ENCODE data around the gene TNFRSF4.
"Not testable (repeated sequence)": the region's sequence is repeated elsewhere in the genome, so short reads cannot be mapped to it uniquely, and the experiment has no call there.

Gene TNFRSF4

DNA sequence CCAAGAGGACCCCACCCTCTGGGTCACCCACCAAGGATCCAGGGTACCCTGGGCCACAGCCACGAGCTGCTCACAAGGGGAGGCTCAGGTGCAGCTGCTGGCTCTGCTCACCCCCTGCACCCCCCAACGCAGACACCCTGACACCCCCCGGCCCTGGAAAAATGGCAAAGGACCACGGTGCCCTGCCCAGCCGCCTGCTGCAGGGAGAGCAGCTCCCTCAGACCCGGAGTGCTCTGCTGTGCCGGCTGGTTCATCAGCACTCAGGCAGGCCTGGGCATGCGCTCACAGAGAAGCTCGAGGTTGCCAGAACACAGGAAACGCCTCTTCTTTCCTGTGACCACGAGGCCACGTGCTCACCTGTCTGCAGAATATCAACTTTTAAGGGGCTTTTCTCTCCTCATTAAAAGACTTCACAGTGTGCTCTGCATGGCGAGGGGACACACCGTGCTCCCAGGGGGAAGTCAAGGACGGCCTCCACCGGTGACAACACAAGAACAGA is 36.9 kb upstream of the TNFRSF4 start:
- no peak overlapping the region for H3K4me3 ChIP-seq (ENCODE audit: low read length)
- no peak for TF ChIP-seq ZNF274 (IDR thresholded peaks at IDR 0.05; ENCODE audit: low read depth, low read length)

GRCh38 chr1:1248009-1248913 is 34.3 kb upstream of the TNFRSF4 start:
- not testable (repeated sequence) for H3K4me3 ChIP-seq (ENCODE audit: low read length)

GRCh38 chr1:1247341-1247913 is 33.5 kb upstream of the TNFRSF4 start:
- no peak overlapping the region for H3K4me3 ChIP-seq (ENCODE audit: low read length)
- no peak for TF ChIP-seq ZNF274 (IDR thresholded peaks at IDR 0.05; ENCODE audit: low read depth, low read length)

GRCh38 chr1:1246577-1247340 is 32.8 kb upstream of the TNFRSF4 start, which contains the start of gene C1QTNF12:
Gene C1QTNF12, minus strand, starts transcription at chr1:1246722. Its CDS starts 32 bp downstream, at chr1:1246690.
- no peak within 1 kb of the TSS for H3K4me3 ChIP-seq (ENCODE audit: low read length)
- no peak for TF ChIP-seq ZNF274 (IDR thresholded peaks at IDR 0.05; ENCODE audit: low read depth, low read length)

DNA sequence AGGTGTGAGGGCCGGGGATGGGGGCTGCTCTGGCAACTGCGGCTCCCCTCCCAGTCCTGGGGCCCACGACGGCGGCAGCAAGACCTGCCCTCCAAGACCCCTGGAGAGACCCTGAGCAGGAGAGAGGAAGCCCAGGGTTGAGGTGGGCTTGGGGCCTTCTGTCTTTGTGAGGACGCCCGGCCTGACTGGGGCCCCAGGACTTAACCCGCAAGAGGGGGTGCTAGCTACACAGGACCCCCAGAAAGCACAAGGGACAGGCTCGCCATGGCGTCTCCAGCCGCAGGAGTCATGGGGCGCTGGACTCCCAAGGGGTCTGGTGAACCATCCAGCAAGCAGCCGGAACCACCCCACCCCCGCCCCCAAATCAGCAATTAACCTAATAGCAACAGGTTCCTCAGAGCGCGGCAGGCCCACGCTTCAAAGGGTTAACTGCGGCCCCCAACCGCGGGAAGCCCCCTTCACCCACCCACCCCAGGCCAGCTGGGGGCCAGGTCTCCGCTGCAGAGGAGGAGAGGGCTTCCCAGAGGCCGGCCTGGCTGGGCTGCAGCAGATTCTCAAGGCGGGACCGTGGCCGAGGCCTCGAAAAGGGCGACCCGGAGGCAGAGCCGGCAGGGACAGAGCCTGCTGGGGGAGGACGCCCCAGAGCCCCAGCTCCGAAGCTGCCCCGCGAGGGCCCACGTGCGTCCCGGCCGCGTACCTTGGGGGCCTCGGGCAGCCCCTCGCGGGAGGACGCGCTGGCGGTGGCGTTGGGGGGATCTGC is 32.0 kb upstream of the TNFRSF4 start:
- H3K4me3 ChIP-seq (ENCODE audit: low read length): no peak overlapping the region
- TF ChIP-seq ZNF274 (IDR thresholded peaks at IDR 0.05; ENCODE audit: low read depth, low read length): no peak

- H3K4me3 ChIP-seq (ENCODE audit: low read length): no peak overlapping the region
- TF ChIP-seq ZNF274 (IDR thresholded peaks at IDR 0.05; ENCODE audit: low read depth, low read length): no peak
Observed at GRCh38 chr1:1245178-1245816, 31.3 kb upstream of the TNFRSF4 start.

GRCh38 chr1:1244192-1244811 is 30.3 kb upstream of the TNFRSF4 start:
- H3K4me3 ChIP-seq (ENCODE audit: low read length): no peak overlapping the region

DNA sequence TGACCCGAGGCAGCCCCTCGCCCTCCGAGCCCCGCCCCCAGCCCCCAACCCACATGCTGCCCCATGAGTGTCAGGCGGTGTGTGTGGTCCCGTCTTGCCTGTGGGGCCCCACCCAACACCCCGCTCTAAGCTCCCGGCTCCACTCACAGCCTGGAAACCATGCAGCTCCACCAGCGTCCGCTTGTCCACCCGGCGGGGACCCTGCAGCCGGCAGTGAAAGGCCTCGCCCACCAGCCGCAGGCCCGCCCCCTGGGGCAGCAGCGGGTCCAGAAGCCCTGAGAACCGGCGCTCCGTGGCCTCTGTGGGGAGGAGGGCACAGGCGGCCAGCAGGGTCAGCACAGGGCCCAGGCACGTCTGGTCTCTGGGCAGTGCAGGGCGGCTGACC is 29.8 kb upstream of the TNFRSF4 start:
- H3K4me3 ChIP-seq (ENCODE audit: low read length): no peak overlapping the region
- no peak for TF ChIP-seq ZNF274 (IDR thresholded peaks at IDR 0.05; ENCODE audit: low read depth, low read length)

More at GRCh38 chr1:1244192-1244811, 30.3 kb upstream of the TNFRSF4 start:
- no peak for TF ChIP-seq ZNF274 (IDR thresholded peaks at IDR 0.05; ENCODE audit: low read depth, low read length)

DNA sequence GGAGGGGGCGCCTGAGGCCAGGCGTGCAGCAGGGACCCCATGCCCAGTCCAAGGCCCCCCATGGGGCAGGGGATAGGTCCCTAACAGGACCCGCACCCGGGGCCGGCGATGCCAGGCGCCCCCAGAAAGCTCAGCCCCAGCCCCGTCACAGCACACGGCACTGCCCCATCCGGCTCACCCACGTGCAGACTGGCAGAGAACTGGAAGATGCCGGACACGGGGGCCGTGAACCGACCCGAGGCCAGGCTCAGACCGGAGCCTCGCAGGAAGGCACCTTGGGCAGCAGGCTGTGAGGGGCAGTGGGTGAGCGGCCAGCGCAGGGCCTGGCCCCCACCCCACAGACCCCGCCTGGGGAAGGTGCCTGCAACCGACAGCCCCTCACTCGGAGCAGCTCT is 29.3 kb upstream of the TNFRSF4 start:
- H3K4me3 ChIP-seq (ENCODE audit: low read length): no peak overlapping the region
- TF ChIP-seq ZNF274 (IDR thresholded peaks at IDR 0.05; ENCODE audit: low read depth, low read length): no peak

- TF ChIP-seq ZNF274 (IDR thresholded peaks at IDR 0.05; ENCODE audit: low read depth, low read length): no peak
- H3K4me3 ChIP-seq (ENCODE audit: low read length): no peak overlapping the region
Observed at GRCh38 chr1:1242461-1243265, 28.7 kb upstream of the TNFRSF4 start.

GRCh38 chr1:1241588-1242219 is 27.8 kb upstream of the TNFRSF4 start:
- H3K4me3 ChIP-seq (ENCODE audit: low read length): no peak overlapping the region
- TF ChIP-seq ZNF274 (IDR thresholded peaks at IDR 0.05; ENCODE audit: low read depth, low read length): no peak

Measured in GM08714 (cell line).